ENCODE measurements around the gene KRT33A.

- TF ChIP-seq CTCF (IDR thresholded peaks at IDR 0.05; ENCODE audit: borderline replicate concordance, extremely low read depth, low read length, poor library complexity, severe bottlenecking) (no peak), EZH2 (IDR thresholded peaks at IDR 0.05; ENCODE audit: borderline replicate concordance, low read depth, low read length, severe bottlenecking) (no peak)
Measured at GRCh38 chr17:41396996-41397660, 46.5 kb upstream of the KRT33A start, which contains the start of gene KRT31.

Measured in DND-41 (cell line).